Measurements from ENCODE around the gene MEIS1.

DNA sequence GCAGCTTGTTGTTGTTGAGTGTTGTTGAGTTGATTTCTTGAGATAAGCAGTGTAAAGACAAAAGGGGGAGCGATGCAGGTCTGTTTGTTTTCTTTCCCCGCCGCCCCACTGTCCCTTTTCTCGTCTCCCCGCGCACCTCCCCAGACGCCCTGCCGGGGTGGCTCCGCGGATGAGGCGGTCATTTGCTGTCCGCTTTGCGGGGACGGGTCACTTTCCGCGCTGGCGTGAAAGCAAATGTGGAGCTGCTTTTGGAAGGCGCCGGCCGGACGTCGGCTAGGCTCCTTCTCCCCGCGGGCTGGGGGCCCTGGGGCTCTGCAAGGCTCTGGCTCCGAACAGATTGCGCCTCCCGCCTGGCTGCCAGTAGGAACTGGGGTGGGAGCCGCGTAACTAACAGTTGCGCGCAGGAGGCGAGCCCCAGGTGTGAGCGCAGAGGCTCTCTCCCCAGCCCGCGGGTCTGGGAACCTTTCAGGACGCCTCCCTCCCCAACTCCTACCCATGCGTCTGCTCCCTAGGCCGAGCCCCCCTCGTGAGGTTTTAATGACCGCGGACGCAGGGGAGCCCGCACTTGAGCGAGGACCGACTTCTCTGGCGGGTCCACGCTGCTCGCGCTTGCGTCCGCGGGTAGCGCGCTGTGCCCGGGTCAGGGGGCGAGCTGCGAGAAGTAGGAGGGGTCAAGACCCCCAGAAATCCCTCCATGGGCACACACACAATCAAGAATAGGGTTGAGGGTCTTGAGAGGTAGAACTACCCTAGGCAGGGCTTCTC lies 146.6 kb downstream of the MEIS1 start:
- TF ChIP-seq, protein P1, sequence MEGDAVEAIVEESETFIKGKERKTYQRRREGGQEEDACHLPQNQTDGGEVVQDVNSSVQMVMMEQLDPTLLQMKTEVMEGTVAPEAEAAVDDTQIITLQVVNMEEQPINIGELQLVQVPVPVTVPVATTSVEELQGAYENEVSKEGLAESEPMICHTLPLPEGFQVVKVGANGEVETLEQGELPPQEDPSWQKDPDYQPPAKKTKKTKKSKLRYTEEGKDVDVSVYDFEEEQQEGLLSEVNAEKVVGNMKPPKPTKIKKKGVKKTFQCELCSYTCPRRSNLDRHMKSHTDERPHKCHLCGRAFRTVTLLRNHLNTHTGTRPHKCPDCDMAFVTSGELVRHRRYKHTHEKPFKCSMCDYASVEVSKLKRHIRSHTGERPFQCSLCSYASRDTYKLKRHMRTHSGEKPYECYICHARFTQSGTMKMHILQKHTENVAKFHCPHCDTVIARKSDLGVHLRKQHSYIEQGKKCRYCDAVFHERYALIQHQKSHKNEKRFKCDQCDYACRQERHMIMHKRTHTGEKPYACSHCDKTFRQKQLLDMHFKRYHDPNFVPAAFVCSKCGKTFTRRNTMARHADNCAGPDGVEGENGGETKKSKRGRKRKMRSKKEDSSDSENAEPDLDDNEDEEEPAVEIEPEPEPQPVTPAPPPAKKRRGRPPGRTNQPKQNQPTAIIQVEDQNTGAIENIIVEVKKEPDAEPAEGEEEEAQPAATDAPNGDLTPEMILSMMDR (conservative IDR thresholded peaks at IDR 0.05; ENCODE audit: low read depth in 2 of 2), result no peak
- TF ChIP-seq ZNF114 (CRISPR knock-in tag; IDR thresholded peaks at IDR 0.05) (no peak), EZH2phosphoT487 (IDR thresholded peaks at IDR 0.05; ENCODE audit: unreplicated experiment) (no peak), EZH2 (IDR thresholded peaks at IDR 0.05; ENCODE audit: low read depth, unreplicated experiment) (peak; percentile 18)
